Astrocyte (in vitro differentiated cells and primary cell): ENCODE measurements around the gene TOR1AIP2. TPM values are rescaled to one million over a fixed set of nuclear protein-coding genes. Genes with fewer than 3 reads are reported as not detected.
A peak's percentile ranks its signal among the peaks of the same experiment; 100 is the strongest.

Experiments used
- DNase-seq: peaks from one replicate; pipeline ENCODE4 v3.0.0-alpha.2; 2010; ENCODE audit warnings: low read depth
- FAIRE-seq: peaks from 2 replicates; lab custom pipeline; 2011; peaks lifted over from hg19 to GRCh38; lab: Jason Lieb, UNC
- H2AFZ ChIP-seq: 2 replicates; pipeline ENCODE4 v1.6.0; 2012; ENCODE audit warnings: low read depth, low read length, inconsistent platforms
- H3K27ac ChIP-seq: 2 replicates; pipeline ENCODE4 v1.5.1; 2011; ENCODE audit warnings: low read depth, low read length, inconsistent platforms
- H3K27me3 ChIP-seq: 2 replicates; pipeline ENCODE4 v1.6.0; 2011; ENCODE audit warnings: low read length, inconsistent platforms; ENCODE audit not compliant: insufficient read depth
- H3K36me3 ChIP-seq: 2 replicates; pipeline ENCODE4 v1.5.1; 2011; ENCODE audit warnings: low read length, inconsistent platforms; ENCODE audit not compliant: insufficient read depth
- H3K4me1 ChIP-seq: 2 replicates; pipeline ENCODE4 v1.5.1; 2011; ENCODE audit warnings: low read length, inconsistent platforms; ENCODE audit not compliant: insufficient read depth
- H3K4me2 ChIP-seq: 2 replicates; pipeline ENCODE4 v1.6.0; 2012; ENCODE audit warnings: low read length, inconsistent platforms
- H3K4me3 ChIP-seq: 2 replicates; pipeline ENCODE4 v1.5.1; 2011; ENCODE audit warnings: low read depth, mild to moderate bottlenecking, low read length, inconsistent platforms; ENCODE audit not compliant: insufficient read depth
- H3K79me2 ChIP-seq: 2 replicates; pipeline ENCODE4 v1.6.0; 2012; ENCODE audit warnings: mild to moderate bottlenecking, low read length, inconsistent platforms; ENCODE audit not compliant: insufficient read depth
- H3K9ac ChIP-seq: 2 replicates; pipeline ENCODE4 v1.6.0; 2012; ENCODE audit warnings: mild to moderate bottlenecking, low read length, inconsistent platforms
- H3K9me3 ChIP-seq: 2 replicates; pipeline ENCODE4 v1.5.1; 2012; ENCODE audit warnings: low read depth, mild to moderate bottlenecking, low read length, inconsistent platforms; ENCODE audit not compliant: insufficient read depth
- H4K20me1 ChIP-seq: 2 replicates; pipeline ENCODE4 v1.6.0; 2012; ENCODE audit warnings: low read length, inconsistent platforms; ENCODE audit not compliant: insufficient read depth
- H3K27ac Mint-ChIP-seq: one replicate; pipeline ENCODE4 v1.8.0; 2021; ENCODE audit warnings: mild to moderate bottlenecking, mixed read lengths; ENCODE audit not compliant: unreplicated experiment
- H3K27me3 Mint-ChIP-seq: one replicate; pipeline ENCODE4 v1.8.0; 2021; ENCODE audit warnings: low read depth, mixed read lengths; ENCODE audit not compliant: unreplicated experiment
- H3K36me3 Mint-ChIP-seq: one replicate; pipeline ENCODE4 v1.8.0; 2021; ENCODE audit warnings: low read depth, mixed read lengths; ENCODE audit not compliant: unreplicated experiment
- H3K4me1 Mint-ChIP-seq: one replicate; pipeline ENCODE4 v1.8.0; 2021; ENCODE audit warnings: low read depth, mixed read lengths; ENCODE audit not compliant: unreplicated experiment
- H3K4me3 Mint-ChIP-seq: one replicate; pipeline ENCODE4 v1.8.0; 2021; ENCODE audit warnings: mild to moderate bottlenecking, moderate library complexity, mixed read lengths; ENCODE audit not compliant: unreplicated experiment
- H3K9me3 Mint-ChIP-seq: one replicate; pipeline ENCODE4 v1.8.0; 2021; ENCODE audit warnings: mild to moderate bottlenecking, mixed read lengths; ENCODE audit not compliant: unreplicated experiment
- CTCF ChIP-seq: IDR thresholded peaks from 2 replicates; pipeline ENCODE4 v1.5.1; 2011; ENCODE audit warnings: low read depth, mild to moderate bottlenecking, inconsistent platforms, low read length, moderate library complexity; ENCODE audit not compliant: insufficient read depth
- EZH2 ChIP-seq: IDR thresholded peaks from 2 replicates; pipeline ENCODE4 v1.6.1; 2012; ENCODE audit warnings: mild to moderate bottlenecking, low read length, inconsistent platforms; ENCODE audit not compliant: insufficient read depth
- total RNA-seq: library from RNA; stranded (reverse); gene quantifications from 2 replicates; pipeline ENCODE4 v1.2.1, GENCODE V29; 2021

Gene TOR1AIP2
- total RNA-seq, 1 donor from 2014 or later: 141 TPM

GRCh38 chr1:179809506-179810366 lies 67.9 kb downstream of the TOR1AIP2 start:
- Mint-ChIP-seq H3K4me1 (peaks cover 15% of the 10 kb centered on the region), H3K9me3 (no peaks in the 10 kb centered on the region)
- TF ChIP-seq EZH2 (no peak), CTCF (peak; percentile 96)

GRCh38 chr1:179808503-179808902 lies 69.1 kb downstream of the TOR1AIP2 start:
- TF ChIP-seq EZH2 (no peak), CTCF (no peak)
- FAIRE-seq: no peak
- peaks cover 47% of the 10 kb centered on the region for H3K27me3 Mint-ChIP-seq
- no peak overlapping the region for H2AFZ ChIP-seq
- H3K9ac ChIP-seq: no peak overlapping the region
- H3K9me3 Mint-ChIP-seq: no peaks in the 10 kb centered on the region
- no peaks in the 10 kb centered on the region for H4K20me1 ChIP-seq
- no peaks in the 10 kb centered on the region for H3K36me3 Mint-ChIP-seq
- no peak overlapping the region for H3K27ac ChIP-seq
- no peaks in the 10 kb centered on the region for H3K9me3 ChIP-seq
- H3K4me3 ChIP-seq: no peak overlapping the region
- peak overlapping the region; percentile 6 for H3K4me2 ChIP-seq
- no peak overlapping the region for H3K4me3 Mint-ChIP-seq
- no peaks in the 10 kb centered on the region for H3K79me2 ChIP-seq
- H3K4me1 Mint-ChIP-seq: peaks cover 15% of the 10 kb centered on the region
- DNase-seq: peak; percentile 16
- peaks cover 18% of the 10 kb centered on the region for H3K4me1 ChIP-seq
- peaks cover 46% of the 10 kb centered on the region for H3K27me3 ChIP-seq
- no peaks in the 10 kb centered on the region for H3K36me3 ChIP-seq
- no peak overlapping the region for H3K27ac Mint-ChIP-seq

More at GRCh38 chr1:179809506-179810366, 67.9 kb downstream of the TOR1AIP2 start:
- Histone ChIP-seq H3K4me3 (no peak overlapping the region), H4K20me1 (no peaks in the 10 kb centered on the region), H3K9ac (no peak overlapping the region), H3K9me3 (no peaks in the 10 kb centered on the region), H3K27me3 (peaks cover 45% of the 10 kb centered on the region), H3K36me3 (no peaks in the 10 kb centered on the region), H3K4me2 (peak overlapping the region; percentile 18), H3K79me2 (no peaks in the 10 kb centered on the region), H2AFZ (no peak overlapping the region), H3K27ac (no peak overlapping the region), H3K4me1 (peaks cover 18% of the 10 kb centered on the region)
- Mint-ChIP-seq H3K27me3 (peaks cover 50% of the 10 kb centered on the region), H3K36me3 (no peaks in the 10 kb centered on the region), H3K27ac (no peak overlapping the region), H3K4me3 (no peak overlapping the region)
- DNase-seq (peak; percentile 49), FAIRE-seq (no peak)
